SK-N-SH (cell line): Measurements from ENCODE around the gene SLC6A17. TPM values are rescaled to one million over a fixed set of nuclear protein-coding genes. Genes with fewer than 3 reads are reported as not detected.

Experiments used
- CTCF ChIA-PET: fragments of 300-600, 350-600 bp; formaldehyde crosslinking; extraction: SDS; loops from one replicate; lab custom pipeline; 2021; lab: Yijun Ruan, JAX
- POLR2A ChIA-PET: fragments of 350-600 bp; sonication (Branson Sonifier 250); formaldehyde crosslinking; extraction: SDS; loops from one replicate; lab custom pipeline; 2020; ENCODE audit warnings: antibody characterized with exemption, inconsistent platforms; lab: Yijun Ruan, JAX
- DNase-seq: peaks from one replicate; pipeline ENCODE4 v3.0.0; 2012
- H2AFZ ChIP-seq: fragments of 200-600 bp; sonication (generic); 2 replicates; pipeline ENCODE4 v1.8.1; 2016; ENCODE audit warnings: antibody characterized with exemption, mild to moderate bottlenecking, low read depth
- H3F3A ChIP-seq: fragments of 200-600 bp; sonication (generic); replicated peaks from 2 replicates; pipeline ENCODE3; 2016; ENCODE audit warnings: antibody characterized with exemption, mild to moderate bottlenecking; ENCODE audit not compliant: insufficient read depth
- H3K27ac ChIP-seq, 2 experiments: fragments of 200-500 bp in 1 of 2; fragments of 200-600 bp in 1 of 2; sonication (Bioruptor generic) in 1 of 2; sonication (generic), shearing (Covaris generic) in 1 of 2; 2 replicates each; pipeline versions ENCODE4 v1.5.1 to v1.6.1; 2014 to 2016; ENCODE audit warnings: low read depth in 2 of 2, inconsistent platforms in 1 of 2, low read length in 1 of 2, mild to moderate bottlenecking in 1 of 2, mixed read lengths in 1 of 2
- H3K27me3 ChIP-seq: fragments of 200-600 bp; sonication (generic), shearing (Covaris generic); 2 replicates; pipeline ENCODE4 v1.6.1; 2016; ENCODE audit warnings: mixed run types; ENCODE audit not compliant: insufficient read depth
- H3K36me3 ChIP-seq, 2 experiments: fragments of 200-500 bp in 1 of 2; fragments of 200-600 bp in 1 of 2; sonication (Bioruptor generic) in 1 of 2; sonication (generic) in 1 of 2; replicated peaks in 1 of 2; 2 replicates each; pipeline versions ENCODE3 to v1.5.1; 2014 to 2016; ENCODE audit warnings: low read length in 1 of 2, mild to moderate bottlenecking in 1 of 2; ENCODE audit not compliant: insufficient read depth in 2 of 2, control insufficient read depth in 1 of 2
- H3K4me1 ChIP-seq, 2 experiments: fragments of 200-500 bp in 1 of 2; fragments of 200-600 bp in 1 of 2; sonication (Bioruptor generic) in 1 of 2; sonication (generic), shearing (Covaris generic) in 1 of 2; 2 replicates each; pipeline versions ENCODE4 v1.5.1 to v1.6.1; 2014 to 2016; ENCODE audit warnings: low read depth in 1 of 2, low read length in 1 of 2, mixed run types in 1 of 2; ENCODE audit not compliant: insufficient read depth in 2 of 2, control insufficient read depth in 1 of 2
- H3K4me2 ChIP-seq: fragments of 200-600 bp; sonication (generic), shearing (Covaris generic); 2 replicates; pipeline ENCODE4 v1.6.1; 2017; ENCODE audit warnings: mixed run types
- H3K4me3 ChIP-seq, 2 experiments: fragments of 200-500 bp in 1 of 2; fragments of 200-600 bp in 1 of 2; sonication (Bioruptor generic) in 1 of 2; sonication (generic), shearing (Covaris generic) in 1 of 2; 2 replicates each; pipeline versions ENCODE4 v1.5.1 to v1.8.1; 2014 to 2016; ENCODE audit warnings: low read depth in 2 of 2, inconsistent platforms in 1 of 2, low read length in 1 of 2, mild to moderate bottlenecking in 1 of 2, mixed read lengths in 1 of 2, moderate library complexity in 1 of 2
- H3K79me2 ChIP-seq: fragments of 200-600 bp; sonication (generic); 2 replicates; pipeline ENCODE4 v1.8.1; 2017; ENCODE audit warnings: mild to moderate bottlenecking; ENCODE audit not compliant: insufficient read depth
- H3K9ac ChIP-seq: fragments of 200-600 bp; sonication (generic); 2 replicates; pipeline ENCODE4 v1.6.1; 2017; ENCODE audit warnings: mixed run types
- H3K9me2 ChIP-seq: fragments of 200-600 bp; sonication (generic); 2 replicates; pipeline ENCODE4 v1.6.1; 2017; ENCODE audit warnings: mixed run types
- H3K9me3 ChIP-seq: fragments of 200-600 bp; sonication (generic); 2 replicates; pipeline ENCODE4 v1.6.1; 2017; ENCODE audit warnings: mixed run types, mild to moderate bottlenecking, moderate library complexity
- H4K20me1 ChIP-seq: fragments of 200-600 bp; sonication (generic); 2 replicates; pipeline ENCODE4 v1.6.1; 2017; ENCODE audit warnings: mild to moderate bottlenecking, mixed run types; ENCODE audit not compliant: insufficient read depth
- CHD2 ChIP-seq: fragments of 150-350 bp; IDR thresholded peaks from 2 replicates; pipeline ENCODE4 v1.6.1; 2018; ENCODE audit warnings: low read length; ENCODE audit not compliant: partially characterized antibody
- ELF1 ChIP-seq: IDR thresholded peaks from 2 replicates; pipeline ENCODE4 v1.4.0; 2012
- EZH2phosphoT487 ChIP-seq: fragments of 200-600 bp; sonication (generic); IDR thresholded peaks from 2 replicates; pipeline ENCODE4 v1.6.1; 2017; ENCODE audit warnings: low read depth, mixed run types, mild to moderate bottlenecking, antibody characterized with exemption, moderate library complexity, borderline replicate concordance
- FOSL2 ChIP-seq: IDR thresholded peaks from 2 replicates; pipeline ENCODE4 v1.4.0; 2012; ENCODE audit warnings: low read depth, mild to moderate bottlenecking, moderate library complexity, borderline replicate concordance
- FOXJ3 ChIP-seq: sonication (generic); formaldehyde crosslinking; IDR thresholded peaks from 2 replicates; pipeline ENCODE4 v1.5.1; 2020; ENCODE audit warnings: mild to moderate bottlenecking, missing genetic modification reagents
- FOXM1 ChIP-seq: IDR thresholded peaks from 2 replicates; pipeline ENCODE4 v1.4.0; 2012; ENCODE audit warnings: low read depth, mild to moderate bottlenecking
- GABPA ChIP-seq: IDR thresholded peaks from 2 replicates; pipeline ENCODE4 v1.4.0; 2012; ENCODE audit warnings: low read depth, mild to moderate bottlenecking
- RAD21 ChIP-seq: IDR thresholded peaks from 2 replicates; pipeline ENCODE4 v1.6.1; 2012; ENCODE audit warnings: mild to moderate bottlenecking, low read length
- RCOR1 ChIP-seq: fragments of 150-350 bp; IDR thresholded peaks from 2 replicates; pipeline ENCODE4 v1.6.1; 2017; ENCODE audit warnings: antibody characterized with exemption, low read length
- RFX5 ChIP-seq: IDR thresholded peaks from 2 replicates; pipeline ENCODE4 v1.6.1; 2012; ENCODE audit warnings: mild to moderate bottlenecking, improper control_type of control experiment, low read length
- SIN3A ChIP-seq: IDR thresholded peaks from 2 replicates; pipeline ENCODE4 v1.6.1; 2012; ENCODE audit warnings: low read depth, mild to moderate bottlenecking, low read length, moderate library complexity, borderline replicate concordance
- TEAD4 ChIP-seq: IDR thresholded peaks from 2 replicates; pipeline ENCODE4 v1.4.0; 2012; ENCODE audit warnings: mild to moderate bottlenecking, borderline replicate concordance; ENCODE audit not compliant: insufficient read depth
- WGBS: methylation state at CpG from one replicate; pipeline ENCODE4 v1.1.6; 2017; ENCODE audit warnings: low lambda C conversion rate; 5-methylcytosine and 5-hydroxymethylcytosine counted together
- polyA plus RNA-seq, 3 experiments: library from polyadenylated mRNA; depleted of rRNA; stranded (reverse); fragments of >200 nt; gene quantifications; 2 replicates each; pipeline ENCODE4 v1.2.3, GENCODE V29; 2012
- TF ChIP-seq, protein P1 (sequence below): IDR thresholded peaks from 2 replicates; pipeline ENCODE4 v1.4.0; 2012; ENCODE audit warnings: low read depth
- TF ChIP-seq, protein P2 (sequence below): IDR thresholded peaks from 2 replicates; pipeline ENCODE4 v1.6.1; 2012; ENCODE audit warnings: mild to moderate bottlenecking, low read depth, low read length, moderate library complexity
- TF ChIP-seq, protein P3 (sequence below): IDR thresholded peaks from 2 replicates; pipeline ENCODE4 v1.4.0; 2012; ENCODE audit warnings: low read depth, borderline replicate concordance

SLC6A17 gene
- polyA plus RNA-seq, 1 of the 3 experiments (the other 2 are of a cell fraction): 0.67 TPM

DNA sequence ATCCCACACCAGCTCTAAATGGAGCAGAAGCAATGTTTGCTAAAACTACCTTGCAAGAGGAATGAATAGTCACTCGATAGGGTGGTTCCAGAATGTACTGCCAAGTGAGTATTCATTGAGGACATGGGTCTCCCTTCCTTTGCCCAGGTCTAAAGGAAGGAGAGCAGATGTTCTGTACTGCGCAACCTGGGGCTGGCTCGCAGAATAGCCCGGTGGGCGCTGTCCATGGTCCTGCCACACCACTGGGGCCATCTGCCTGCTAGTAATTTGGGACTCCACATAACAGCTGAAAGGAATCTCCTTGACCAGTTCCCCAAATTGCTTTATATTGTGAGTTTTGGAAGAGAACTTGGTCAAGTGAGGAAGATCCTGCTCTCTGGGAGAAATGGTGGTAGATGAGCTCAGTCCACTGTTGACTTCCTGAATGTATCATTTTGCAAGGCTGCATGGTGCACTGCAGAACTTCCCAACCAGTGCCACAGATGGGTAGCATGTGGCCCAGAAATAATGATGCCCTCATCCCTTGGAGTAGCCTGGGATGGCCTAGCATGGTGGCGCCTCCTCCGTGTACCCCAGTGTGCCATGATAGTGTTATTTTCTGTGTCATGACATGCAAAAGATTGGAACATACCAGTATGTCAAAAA, 5.7 kb downstream of the SLC6A17 start:
- Histone ChIP-seq H3K27ac (no peak overlapping the region), H3K9ac (no peak overlapping the region), H3K79me2 (no peaks in the 10 kb centered on the region), H2AFZ (no peak overlapping the region), H3K9me3 (no peaks in the 10 kb centered on the region), H3K27me3 (no peaks in the 10 kb centered on the region), H4K20me1 (no peaks in the 10 kb centered on the region), H3K4me2 (no peak overlapping the region), H3K9me2 (no peaks in the 10 kb centered on the region), H3K4me3 (no peak overlapping the region), H3K36me3 (no peaks in the 10 kb centered on the region), H3K4me1 (peaks cover 0 to 13% of the 10 kb centered on the region in 2 experiments; a peak in 1 of 4 replicates), H3F3A (peaks cover 5% of the 10 kb centered on the region)
- WGBS: 72% methylated on average over 3 of the region's 7 CpGs
- no peak for DNase-seq
- CTCF ChIA-PET: interaction anchor here (0.8 to 7.3 kb wide), 10 partner anchors 9 to 156 kb away, joined by 3 to 76 read pairs (median 3); no protein-coding TSS in a partner anchor
- TF ChIP-seq EZH2phosphoT487 (no peak), RCOR1 (no peak), RFX5 (no peak)
- TF ChIP-seq, protein P1, sequence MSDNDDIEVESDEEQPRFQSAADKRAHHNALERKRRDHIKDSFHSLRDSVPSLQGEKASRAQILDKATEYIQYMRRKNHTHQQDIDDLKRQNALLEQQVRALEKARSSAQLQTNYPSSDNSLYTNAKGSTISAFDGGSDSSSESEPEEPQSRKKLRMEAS: no peak
- TF ChIP-seq, protein P2, sequence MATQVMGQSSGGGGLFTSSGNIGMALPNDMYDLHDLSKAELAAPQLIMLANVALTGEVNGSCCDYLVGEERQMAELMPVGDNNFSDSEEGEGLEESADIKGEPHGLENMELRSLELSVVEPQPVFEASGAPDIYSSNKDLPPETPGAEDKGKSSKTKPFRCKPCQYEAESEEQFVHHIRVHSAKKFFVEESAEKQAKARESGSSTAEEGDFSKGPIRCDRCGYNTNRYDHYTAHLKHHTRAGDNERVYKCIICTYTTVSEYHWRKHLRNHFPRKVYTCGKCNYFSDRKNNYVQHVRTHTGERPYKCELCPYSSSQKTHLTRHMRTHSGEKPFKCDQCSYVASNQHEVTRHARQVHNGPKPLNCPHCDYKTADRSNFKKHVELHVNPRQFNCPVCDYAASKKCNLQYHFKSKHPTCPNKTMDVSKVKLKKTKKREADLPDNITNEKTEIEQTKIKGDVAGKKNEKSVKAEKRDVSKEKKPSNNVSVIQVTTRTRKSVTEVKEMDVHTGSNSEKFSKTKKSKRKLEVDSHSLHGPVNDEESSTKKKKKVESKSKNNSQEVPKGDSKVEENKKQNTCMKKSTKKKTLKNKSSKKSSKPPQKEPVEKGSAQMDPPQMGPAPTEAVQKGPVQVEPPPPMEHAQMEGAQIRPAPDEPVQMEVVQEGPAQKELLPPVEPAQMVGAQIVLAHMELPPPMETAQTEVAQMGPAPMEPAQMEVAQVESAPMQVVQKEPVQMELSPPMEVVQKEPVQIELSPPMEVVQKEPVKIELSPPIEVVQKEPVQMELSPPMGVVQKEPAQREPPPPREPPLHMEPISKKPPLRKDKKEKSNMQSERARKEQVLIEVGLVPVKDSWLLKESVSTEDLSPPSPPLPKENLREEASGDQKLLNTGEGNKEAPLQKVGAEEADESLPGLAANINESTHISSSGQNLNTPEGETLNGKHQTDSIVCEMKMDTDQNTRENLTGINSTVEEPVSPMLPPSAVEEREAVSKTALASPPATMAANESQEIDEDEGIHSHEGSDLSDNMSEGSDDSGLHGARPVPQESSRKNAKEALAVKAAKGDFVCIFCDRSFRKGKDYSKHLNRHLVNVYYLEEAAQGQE: peak; percentile 99
- POLR2A ChIA-PET: no interaction called here

DNA sequence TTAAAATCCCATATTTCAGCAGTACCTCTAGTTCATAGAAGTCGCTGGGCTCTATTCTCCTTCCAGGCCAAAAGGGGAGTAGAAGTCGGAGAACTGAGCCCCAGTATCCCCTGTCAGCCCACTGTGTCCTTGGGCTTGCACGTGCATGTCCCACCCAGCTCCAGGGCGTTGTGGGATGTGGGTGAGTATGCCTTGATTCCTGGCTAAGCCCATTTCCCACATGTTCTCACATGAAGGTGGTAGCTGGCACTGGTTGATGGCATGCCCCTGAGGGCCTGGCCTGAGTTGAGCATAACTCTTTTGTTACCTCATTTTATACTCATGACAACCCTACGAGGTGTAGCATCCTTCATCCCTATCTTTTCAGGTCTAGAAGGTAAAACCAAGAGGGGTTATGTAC, 8.0 kb downstream of the SLC6A17 start:
- H3K4me3 ChIP-seq: no peak overlapping the region
- no peaks in the 10 kb centered on the region for H3K79me2 ChIP-seq
- H3K4me2 ChIP-seq: no peak overlapping the region
- no peaks in the 10 kb centered on the region for H3F3A ChIP-seq
- H3K27me3 ChIP-seq: no peaks in the 10 kb centered on the region; the same call in 1 of the 2 replicates
- DNase-seq: no peak
- peaks cover 0 to 11% of the 10 kb centered on the region in 2 experiments; a peak in 1 of 4 replicates for H3K4me1 ChIP-seq
- POLR2A ChIA-PET: no interaction called here
- CTCF ChIA-PET: interaction anchor here (1.0 kb wide), 1 partner anchor 39 kb away, joined by 3 read pairs; no protein-coding TSS in a partner anchor
- H3K27ac ChIP-seq: no peak overlapping the region
- no peaks in the 10 kb centered on the region for H3K9me2 ChIP-seq
- H3K9me3 ChIP-seq: no peaks in the 10 kb centered on the region
- H3K9ac ChIP-seq: no peak overlapping the region
- TF ChIP-seq RCOR1 (no peak), GABPA (no peak), RAD21 (no peak), ELF1 (no peak), FOXJ3 (CRISPR knock-in tag) (no peak), SIN3A (no peak), FOSL2 (no peak), FOXM1 (no peak), CHD2 (no peak), TEAD4 (no peak)
- TF ChIP-seq, protein P3, sequence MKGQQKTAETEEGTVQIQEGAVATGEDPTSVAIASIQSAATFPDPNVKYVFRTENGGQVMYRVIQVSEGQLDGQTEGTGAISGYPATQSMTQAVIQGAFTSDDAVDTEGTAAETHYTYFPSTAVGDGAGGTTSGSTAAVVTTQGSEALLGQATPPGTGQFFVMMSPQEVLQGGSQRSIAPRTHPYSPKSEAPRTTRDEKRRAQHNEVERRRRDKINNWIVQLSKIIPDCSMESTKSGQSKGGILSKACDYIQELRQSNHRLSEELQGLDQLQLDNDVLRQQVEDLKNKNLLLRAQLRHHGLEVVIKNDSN: no peak
- no peak overlapping the region for H2AFZ ChIP-seq
- H4K20me1 ChIP-seq: no peaks in the 10 kb centered on the region
- no peaks in the 10 kb centered on the region for H3K36me3 ChIP-seq
- WGBS: 29% methylated on average over 5 of the region's 5 CpGs
